Upper lobe of left lung (tissue), 4 donors: ENCODE data around the gene FBLN2.

Source experiments
- EP300 ChIP-seq, 4 donors: sonication (generic); formaldehyde crosslinking; IDR thresholded peaks; one replicate each; pipeline ENCODE4 v1.5.1; 2017; ENCODE audit warnings: antibody characterized with exemption in 4 of 4, control low read depth in 2 of 4
- POLR2A ChIP-seq, 4 donors: fragments of 450-650 bp; IDR thresholded peaks; one replicate each; pipeline ENCODE4 v1.5.1; 2016 to 2017; ENCODE audit warnings: antibody characterized with exemption in 4 of 4, mild to moderate bottlenecking in 2 of 4
- POLR2AphosphoS5 ChIP-seq, 2 donors: sonication (generic); formaldehyde crosslinking; IDR thresholded peaks; one replicate each; pipeline ENCODE4 v1.5.1; 2017; ENCODE audit warnings: antibody characterized with exemption in 2 of 2
- TF ChIP-seq, protein P1 (sequence below), 6 experiments: fragments of 450-650 bp in 4 of 6; fragments of 200-600 bp in 2 of 6; sonication (generic) in 2 of 6; IDR thresholded peaks; one replicate each; pipeline ENCODE4 v1.5.1; 2016 to 2019; ENCODE audit warnings: antibody characterized with exemption in 6 of 6

GRCh38 chr3:13659221-13659969 lies 110.5 kb downstream of the FBLN2 start:
- TF ChIP-seq POLR2A (IDR thresholded peaks at IDR 0.05): no peak
- TF ChIP-seq, protein P1, sequence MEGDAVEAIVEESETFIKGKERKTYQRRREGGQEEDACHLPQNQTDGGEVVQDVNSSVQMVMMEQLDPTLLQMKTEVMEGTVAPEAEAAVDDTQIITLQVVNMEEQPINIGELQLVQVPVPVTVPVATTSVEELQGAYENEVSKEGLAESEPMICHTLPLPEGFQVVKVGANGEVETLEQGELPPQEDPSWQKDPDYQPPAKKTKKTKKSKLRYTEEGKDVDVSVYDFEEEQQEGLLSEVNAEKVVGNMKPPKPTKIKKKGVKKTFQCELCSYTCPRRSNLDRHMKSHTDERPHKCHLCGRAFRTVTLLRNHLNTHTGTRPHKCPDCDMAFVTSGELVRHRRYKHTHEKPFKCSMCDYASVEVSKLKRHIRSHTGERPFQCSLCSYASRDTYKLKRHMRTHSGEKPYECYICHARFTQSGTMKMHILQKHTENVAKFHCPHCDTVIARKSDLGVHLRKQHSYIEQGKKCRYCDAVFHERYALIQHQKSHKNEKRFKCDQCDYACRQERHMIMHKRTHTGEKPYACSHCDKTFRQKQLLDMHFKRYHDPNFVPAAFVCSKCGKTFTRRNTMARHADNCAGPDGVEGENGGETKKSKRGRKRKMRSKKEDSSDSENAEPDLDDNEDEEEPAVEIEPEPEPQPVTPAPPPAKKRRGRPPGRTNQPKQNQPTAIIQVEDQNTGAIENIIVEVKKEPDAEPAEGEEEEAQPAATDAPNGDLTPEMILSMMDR (IDR thresholded peaks at IDR 0.05): no peak
- no peak for TF ChIP-seq POLR2AphosphoS5 (IDR thresholded peaks at IDR 0.05)
- no peak for TF ChIP-seq EP300 (IDR thresholded peaks at IDR 0.05)
